ENCODE data around the gene RCE1.

RCE1 gene

DNA sequence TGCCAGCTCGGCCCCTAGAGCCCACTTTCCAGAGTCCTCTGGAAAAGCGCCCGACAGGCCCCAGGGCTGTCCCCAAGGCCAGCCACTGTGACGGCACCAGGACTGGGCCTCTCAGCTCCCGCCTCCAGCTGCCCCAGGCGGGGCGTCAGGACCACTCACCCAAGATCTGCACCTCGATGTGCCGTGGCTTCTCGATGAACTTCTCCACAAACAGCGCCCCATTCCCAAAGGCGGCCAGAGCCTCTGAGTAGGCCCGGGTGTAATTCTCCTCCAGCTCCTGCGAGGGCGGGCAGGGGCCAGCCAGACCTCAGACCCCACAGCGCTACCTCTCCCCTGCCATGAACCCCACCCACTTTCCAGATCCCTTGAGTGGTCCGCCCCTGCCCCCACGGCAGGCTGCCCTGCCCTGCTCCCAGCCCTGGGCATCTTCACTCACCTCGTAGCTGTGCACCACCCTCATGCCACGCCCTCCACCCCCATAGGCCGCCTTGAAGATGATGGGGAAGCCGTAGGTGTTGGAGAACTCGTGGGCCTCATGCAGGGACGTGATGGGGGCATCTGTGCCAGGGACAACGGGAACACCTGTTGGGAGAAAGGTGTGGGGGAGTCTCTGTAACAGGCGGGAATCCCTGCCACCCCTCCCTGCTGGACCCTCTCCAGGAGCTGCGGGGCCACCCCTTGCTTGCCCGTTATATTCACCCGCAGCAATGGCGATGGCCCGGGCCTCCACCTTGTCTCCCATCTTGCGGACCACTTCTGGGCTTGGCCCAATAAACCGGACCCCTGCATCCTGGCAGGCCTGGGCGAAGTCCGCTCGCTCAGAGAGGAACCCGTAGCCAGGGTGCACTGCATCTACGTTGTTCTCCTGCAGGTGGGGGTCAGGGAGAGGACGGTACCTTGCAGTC lies 27.6 kb downstream of the RCE1 start:
- DNase-seq: no peak

DNA sequence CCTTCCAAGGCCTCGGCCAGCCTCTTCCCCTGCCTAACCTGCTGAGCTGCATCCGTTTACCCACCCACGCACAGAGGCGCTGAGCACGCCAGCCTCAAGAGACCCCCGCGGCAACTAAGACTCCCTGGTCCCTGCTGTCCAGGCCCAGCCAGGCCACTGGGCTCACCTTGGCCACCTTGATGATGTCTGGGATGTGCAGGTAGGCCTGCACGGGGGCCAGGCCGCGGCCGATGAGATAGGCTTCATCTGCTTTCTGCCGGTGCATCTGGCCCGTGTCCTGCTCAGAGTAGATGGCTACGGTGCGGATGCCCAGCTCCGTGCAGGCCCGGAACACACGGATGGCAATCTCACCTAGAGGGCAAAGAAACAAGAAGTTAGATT lies 28.3 kb downstream of the RCE1 start:
- DNase-seq: no peak

DNA sequence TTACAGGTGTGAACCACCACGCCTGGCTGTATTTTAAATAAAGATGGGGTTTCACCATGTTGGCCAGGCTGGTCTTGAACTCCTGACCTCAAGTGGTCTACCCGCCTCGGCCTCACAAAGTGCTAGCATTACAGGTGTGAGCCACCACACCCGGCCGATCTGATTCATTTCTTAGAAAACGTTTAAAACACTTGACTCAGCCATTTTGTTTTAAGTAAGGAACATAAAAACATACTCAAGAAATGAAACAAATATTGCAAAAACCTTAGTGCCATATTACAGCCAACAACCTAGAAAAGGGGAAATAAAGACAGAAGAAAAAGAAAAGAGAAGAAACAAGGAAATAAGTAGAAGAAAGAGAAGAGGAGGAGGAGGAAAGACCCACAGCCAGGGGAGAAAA lies 31.0 kb downstream of the RCE1 start:
- no peak for DNase-seq

DNA sequence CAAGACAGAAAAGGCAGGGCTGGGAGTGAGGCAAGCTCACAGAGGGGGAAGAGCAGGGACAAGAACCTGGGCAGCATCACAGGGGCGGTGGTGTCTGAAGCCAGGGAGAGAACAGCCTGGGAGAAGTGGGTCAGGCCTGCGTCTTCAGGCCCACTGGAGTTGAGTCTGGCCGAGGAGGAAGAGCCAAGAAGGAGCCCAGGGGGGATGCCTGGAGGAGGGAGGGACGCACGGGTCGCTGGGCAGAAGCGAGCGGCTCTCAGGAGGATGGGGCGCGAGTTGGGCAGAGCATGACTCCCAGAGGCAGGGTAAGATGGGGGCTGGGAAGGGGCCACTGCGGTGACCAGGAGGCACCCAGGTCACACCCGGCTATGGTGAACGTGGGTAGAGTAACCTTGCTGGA lies 32.1 kb downstream of the RCE1 start:
- DNase-seq: no peak

DNA sequence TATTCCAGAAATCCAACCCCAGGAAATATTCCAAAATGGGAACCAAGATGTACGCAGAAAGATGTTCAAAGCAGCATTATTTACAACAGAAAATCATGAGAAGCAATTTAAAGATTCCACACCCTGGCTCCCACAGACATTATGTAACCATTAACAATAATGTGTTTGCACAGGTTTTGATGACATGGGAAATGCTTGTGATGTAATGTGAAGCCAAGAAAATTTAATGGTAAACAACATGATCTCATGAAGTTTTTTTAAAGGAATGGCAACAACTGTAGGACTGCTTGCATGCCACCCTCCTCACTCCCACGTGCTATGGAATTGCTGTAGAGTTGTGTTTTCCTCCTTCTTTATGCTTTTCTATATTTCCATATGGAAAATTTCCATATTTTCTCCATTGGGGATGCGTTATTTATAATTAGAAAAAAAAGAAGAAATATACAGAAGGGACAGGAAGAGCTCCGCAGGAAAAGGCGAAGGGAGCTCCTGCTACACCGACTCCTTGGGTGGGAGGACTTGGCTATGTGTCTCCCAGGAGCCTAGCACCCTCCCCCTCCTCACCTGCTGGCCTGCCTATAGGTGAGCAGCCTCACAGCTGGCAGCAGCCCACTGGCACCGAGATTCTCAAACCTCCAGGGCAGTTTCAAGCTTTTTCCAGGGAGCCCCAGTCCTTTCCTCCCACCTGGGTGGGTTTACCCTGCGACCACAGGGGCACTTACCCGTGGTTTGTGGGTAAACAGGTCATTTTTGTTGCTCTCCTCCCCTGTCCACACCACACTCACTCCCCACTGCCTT lies 34.5 kb downstream of the RCE1 start:
- no peak for DNase-seq

DNA sequence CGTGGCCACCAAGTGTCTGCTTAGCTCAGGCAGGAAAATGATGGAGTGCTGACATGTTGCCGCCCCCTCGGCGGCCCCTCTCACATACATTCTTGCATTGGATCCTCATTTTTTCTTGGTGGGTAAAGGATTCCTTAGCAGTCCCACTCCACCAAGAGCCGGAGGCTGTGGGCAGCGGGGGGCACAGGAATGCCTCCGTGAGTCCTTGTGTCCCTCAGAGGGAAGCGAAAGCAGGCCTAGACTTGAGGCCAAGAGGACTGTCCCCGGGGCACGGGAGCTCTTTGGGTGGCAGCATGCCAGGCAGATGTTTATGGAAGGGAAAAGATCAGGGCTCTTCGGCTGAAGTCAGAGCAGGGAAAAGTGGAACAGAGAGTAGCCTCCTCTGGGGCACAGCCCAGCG lies 35.2 kb downstream of the RCE1 start:
- no peak for DNase-seq

DNA sequence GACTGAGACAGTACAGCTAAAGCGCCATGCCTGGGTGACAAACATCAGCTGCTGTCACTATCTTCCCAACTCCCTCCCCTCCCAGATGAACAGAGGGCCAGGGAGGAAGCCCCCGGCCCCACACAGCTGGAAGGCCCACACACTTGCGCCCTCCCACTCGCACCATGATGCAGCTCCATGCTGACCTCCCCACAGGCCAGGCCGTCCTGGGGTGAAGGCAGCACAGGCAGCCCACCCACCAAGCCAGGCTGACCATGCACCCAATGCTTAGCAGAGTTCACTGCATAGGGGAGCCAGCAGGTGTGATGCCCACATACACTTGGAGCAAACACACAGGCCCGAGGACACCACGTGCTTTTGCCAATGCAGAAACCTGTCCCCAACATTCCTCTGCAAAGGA lies 35.8 kb downstream of the RCE1 start:
- DNase-seq: no peak

DNA sequence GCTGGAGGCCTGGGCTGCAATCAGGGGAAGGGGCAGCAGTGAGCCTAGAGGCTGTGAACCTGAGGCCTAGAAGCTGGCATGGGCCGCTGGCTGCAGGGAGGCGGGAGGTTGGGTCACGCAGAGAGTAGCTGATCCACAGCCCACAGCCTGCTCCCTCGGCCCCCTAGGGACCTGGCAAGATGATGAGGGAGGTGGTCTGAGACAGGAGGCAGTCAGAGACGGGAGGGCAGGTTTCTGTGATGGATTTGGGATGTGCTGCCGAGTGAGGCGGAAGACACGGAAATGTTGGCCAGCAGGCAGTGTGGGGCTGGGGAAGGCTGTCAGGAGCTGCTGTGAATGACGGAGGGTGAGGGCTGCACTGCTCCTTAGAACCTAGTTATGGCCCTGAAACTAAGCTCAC lies 36.3 kb downstream of the RCE1 start:
- no peak for DNase-seq

DNA sequence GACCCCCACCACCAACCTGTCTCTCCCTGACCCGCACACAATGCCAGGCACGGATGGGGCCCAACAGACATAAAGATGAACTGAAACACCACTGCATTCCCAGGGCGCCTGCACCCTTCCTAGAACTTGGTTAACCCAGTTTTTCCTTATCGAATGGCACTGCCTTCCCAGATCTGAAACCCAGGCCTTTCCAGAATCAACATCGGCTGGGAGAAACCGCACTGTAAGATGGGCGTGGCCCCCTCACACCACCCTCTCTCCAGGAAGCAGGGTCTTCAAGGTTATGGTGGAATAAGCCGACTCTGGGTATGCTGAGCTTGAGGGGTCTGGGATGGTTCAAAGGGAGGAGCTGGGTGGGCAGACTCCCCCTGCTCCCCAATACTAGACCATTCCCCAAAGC lies 36.8 kb downstream of the RCE1 start:
- no peak for DNase-seq

DNA sequence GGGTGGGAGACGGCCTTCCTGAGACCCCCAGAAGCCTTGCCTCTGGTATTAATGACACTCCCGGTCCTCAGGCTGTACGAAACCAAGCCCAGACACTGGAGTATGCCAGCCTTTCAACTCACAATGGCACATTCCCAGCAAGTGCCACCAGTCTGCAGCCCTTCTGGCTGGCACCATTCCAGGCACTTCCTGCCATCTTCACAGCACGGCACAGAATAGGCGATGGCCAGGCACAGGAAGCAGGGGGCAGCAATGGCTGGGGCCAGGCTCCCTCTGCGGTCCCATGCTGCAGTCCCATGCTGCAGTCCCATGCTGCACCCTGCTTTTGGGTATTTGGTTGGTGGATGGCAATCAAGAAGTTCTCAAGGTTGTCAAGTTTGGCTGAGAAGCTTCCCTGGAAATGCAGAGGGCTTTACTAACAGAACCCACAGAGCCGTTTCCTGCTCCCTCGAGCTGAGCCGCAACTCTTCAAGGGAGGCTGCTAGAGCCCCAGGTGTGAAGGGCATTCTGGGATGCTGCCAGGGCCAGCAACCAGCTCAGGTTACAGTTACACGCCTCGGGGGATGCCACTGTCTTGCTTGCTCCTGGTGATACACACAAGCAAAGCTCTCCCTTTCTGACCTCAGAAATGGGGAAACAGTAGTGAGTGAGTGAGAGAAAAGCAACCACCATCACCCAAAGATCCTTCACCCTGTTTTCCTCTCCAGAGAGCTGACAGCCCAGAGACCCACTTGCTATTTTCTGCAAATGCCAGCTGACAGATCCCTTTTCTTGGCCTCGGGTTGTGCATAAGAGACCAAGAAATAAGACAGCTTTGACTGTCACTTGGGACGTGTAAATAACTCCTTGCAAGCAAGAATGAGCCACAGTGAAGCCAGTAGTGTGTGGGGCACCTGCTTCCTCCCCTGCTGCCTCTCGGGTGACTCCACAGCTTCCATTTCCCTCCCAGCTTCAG lies 37.5 kb downstream of the RCE1 start:
- peak; percentile 34 for DNase-seq

DNA sequence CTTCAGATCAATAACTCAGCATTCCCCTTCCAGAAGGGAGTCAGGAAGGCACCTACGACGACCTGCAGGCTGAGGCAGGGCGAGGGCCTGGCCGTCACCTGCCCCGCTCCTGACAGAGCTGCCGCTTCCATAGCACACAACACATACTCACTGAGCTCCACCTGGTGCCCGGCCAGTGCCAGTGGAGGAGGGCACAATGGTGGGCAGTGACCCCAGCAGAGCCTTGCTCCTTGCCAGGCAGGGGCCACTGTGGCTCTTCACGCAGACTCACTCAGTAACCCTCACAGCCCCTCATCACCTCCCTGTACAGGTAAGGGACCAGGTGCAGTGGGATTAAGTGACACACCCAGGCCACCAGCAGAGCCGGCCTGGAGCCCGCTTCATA lies 38.2 kb downstream of the RCE1 start:
- no peak for DNase-seq

DNA sequence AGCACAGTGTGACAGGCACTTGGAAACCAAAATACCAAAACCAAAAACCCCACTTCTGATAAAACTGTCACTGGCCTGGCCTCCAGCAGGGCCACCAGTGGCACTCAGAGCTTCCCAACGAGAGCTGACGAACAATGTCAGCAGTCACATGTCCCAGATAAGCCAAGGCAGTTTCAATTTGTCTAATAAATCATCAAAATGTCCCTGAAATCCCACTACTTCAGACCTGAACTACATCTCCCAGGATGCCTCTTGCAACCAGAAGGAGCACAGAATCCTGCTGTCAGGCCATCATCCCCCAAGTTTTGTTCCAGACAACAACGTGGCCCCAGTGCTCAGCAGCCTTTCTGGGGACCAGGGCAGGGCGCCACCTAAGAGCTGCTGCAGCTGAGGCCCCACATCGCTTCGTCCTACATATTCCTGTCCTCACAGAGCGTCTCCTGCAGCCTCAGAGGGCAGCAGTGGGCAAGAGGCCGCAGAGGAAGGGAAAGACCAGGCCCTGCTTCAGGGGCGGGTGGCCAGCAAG lies 38.7 kb downstream of the RCE1 start:
- DNase-seq: no peak

DNA sequence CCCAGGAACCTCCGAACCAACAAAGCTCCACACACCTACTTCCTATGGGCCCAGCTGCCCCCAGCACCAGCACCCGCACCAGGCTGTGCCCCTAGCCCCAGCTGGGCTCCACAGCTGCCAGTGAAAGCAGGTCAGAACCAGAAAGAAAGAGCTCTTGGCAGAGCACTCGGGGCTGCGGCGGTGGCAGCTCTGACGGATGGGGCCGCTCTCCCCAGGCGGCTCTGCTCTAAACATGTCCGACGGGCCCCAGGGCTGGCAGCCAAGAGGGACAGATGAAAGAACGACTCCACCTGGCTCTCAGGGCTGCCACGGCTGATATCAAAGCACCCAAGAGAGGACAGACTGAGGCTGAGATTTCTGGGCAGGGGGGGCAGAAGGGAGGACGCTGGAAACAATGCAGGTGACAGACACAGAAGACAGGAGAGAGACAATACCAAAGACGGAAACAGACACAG lies 39.3 kb downstream of the RCE1 start:
- DNase-seq: no peak

DNA sequence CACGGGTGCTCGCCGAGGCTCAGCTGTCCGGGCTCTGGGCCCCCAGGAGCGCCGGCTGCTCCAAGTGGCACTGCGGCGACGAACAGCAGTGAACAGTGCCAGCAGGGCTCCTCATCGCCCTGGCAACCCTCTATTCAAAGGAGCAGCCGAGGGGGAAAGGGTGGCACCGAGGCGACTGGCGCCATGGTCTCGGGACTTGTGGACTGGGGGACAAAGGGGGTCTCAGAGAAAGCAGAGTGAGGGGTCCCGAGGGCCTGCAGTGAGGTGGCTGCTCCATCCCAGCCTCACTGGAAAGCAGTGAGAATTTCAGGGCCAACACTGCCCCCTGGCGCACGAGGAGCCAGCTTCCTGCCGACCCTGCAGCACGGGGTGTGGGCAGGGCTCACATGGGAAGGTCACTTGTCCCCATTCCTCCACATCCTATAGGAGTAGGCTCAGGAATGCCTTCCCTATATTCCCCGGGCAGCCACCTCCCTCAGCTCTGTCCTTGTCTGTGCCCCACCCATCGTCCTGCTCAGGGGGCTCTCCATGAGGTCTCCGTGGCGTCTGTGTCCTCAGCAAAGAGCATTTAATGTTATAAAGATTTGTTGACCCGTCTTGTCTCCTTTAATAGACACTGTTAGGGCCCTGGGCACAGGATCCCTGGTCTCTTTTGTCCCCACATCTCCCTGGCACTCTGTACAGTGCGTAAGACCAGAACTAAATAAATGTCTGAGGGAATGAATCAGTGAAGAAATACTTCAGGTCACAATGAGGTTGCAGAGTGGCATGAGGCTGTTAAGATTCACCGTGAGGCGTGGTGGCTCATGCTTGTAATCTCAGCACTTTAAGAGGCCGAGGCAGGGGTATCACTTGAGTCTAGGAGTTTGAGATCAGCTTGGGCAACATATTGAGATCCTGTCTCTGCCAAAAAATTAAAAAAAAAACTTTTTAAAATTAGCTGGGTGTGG lies 40.0 kb downstream of the RCE1 start:
- peak; percentile 34 for DNase-seq

DNA sequence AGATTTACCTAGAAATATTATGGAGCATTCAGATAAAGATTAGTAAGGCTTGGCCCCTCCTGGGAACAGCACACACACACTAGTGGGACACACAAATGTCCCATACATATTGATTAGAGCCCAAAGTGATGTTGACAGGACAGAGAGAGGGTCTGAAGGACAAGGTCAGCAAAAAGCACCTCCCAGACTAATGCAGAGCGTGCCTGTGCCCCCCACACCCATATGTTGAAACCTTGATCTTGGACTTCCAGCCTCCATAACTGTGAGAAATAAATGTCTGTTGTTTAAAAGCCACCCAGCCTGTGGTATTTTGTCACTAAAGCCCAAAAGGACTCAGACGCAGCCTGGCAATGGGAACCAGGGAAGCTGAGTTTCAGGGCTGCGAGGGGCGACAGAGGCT lies 41.2 kb downstream of the RCE1 start:
- DNase-seq: no peak

DNA sequence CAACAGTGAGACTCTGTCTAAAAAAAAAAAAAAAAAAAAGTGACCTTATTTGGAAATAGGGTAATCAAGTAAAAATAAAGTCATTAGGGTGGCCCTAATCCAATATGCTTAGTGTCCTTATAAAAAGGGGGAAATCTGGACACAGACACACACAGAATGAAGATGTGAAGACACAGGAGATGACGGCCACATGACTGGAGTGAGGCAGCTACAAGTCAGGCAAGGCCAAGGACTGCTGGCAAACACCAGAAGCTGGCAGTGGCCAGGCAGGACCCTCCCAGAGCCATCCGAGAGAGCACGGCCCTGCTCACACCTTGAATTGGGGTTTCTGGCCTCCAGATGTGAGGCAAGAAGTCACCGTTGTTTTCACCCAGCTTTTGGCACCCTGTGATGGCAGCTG lies 42.2 kb downstream of the RCE1 start:
- DNase-seq: no peak

DNA sequence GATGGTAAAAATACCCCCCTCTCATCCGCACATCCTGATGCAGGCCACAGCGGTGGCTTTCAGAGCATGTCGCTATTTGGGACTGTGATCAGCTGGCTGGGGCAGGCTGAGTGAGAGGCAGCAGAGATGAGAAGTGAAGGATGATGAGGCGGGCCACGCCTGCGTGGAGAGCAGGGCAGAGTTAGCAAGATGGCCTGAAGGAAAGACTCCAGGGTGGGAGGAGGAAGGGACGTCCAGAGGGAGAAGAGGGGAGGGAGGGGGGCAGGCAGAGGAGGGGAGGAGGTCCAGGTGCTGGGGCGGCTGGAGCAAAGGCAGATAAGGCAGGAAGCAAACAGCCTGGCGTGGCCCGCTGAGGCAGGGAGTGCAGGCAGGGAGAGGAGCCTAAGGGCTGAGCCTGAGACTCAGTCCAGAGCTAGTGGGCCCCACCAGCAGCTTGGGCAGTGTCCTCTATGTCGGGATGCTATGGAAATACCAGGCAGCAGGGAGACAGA lies 42.8 kb downstream of the RCE1 start:
- DNase-seq: no peak

DNA sequence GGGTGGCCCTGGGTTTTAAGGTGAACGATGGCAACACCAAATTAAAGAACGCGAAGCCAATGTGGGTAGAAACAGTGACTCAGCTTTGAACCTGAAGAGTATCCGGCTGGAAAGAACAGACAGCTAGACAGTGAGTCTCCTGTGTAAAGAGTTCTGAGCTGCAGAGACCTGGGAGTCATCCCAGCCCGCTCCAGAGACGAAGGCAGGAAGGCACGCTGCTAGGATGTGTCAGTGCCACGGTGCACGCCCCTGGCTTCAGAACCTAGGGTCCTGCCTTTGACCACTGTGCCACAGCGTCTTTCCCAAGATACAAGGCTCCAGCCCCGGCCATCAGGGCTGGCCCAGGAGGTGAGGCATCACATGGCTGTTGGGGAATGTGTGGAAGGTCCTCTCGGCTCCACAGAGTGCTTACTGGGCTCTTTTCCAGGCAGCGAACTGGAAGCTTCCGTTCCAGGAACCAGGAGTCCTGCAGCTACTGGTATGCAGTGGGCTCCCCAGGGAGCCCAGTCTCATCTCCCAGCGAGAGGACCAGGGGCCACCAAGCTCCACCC lies 43.5 kb downstream of the RCE1 start:
- no peak for DNase-seq

DNA sequence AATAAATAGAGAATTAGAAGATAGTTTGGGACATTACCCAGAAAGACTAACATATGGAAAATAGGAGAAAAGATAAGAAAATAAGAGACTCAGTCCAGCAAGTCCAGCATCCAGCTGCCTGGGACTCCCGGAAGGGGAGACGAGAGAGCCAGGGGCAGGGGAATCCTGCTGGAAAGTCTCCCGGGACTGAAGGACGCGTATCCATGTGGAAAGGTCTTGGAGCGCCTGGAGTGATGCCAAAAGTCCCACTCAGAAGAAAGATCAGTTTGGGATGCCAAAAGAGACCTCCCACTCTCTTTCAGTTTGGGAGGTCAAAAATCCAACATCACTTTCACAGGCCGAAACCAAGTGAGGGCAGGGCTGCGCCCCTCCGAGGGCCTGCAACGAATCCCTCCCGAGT lies 44.3 kb downstream of the RCE1 start:
- no peak for DNase-seq

DNA sequence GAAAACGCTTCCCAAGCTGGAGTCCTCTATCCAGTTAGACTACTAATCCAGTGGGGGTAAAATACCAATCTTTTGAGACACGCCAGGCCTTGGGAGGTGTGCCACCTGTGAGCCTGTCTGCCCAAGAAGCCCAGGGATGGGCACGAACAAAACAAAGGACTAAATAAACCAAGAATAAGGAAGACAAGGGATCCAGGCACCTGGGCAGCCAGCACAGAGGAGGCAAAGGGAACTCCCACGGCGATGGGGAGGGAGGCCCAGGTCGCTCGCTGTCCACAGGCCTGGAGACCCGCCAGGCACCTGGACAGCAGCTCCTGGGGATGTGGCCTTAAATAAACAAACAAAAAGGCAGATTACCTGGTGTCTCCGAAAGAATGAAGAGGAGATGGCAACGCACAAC lies 45.0 kb downstream of the RCE1 start:
- DNase-seq: no peak

DNA sequence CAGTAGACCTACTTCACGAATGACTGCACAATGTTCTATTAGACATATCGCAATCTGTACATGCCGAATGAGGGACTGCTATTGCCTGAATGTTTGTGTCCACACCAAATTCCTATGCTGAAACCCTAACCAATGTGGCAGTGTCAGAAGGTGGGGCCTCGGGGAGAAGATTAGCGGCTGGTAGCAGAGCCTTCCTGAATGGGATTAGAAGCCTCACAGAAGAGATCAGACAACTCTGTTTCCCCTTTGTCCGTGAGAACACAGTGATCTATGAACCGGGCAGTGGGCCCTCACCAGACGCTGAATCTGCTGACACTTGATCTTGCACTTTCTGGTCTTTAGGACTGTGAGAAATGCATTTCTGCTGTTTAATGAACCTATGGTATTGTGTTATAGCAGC lies 46.7 kb downstream of the RCE1 start:
- DNase-seq: no peak
